OCI-LY1 (cell line): Measurements from ENCODE around the gene MDM1.

Experiments
- H2AFZ ChIP-seq: fragments of 200-600 bp; sonication (generic), shearing (Covaris generic); 2 replicates; pipeline ENCODE4 v1.6.0; 2014; ENCODE audit warnings: antibody characterized with exemption, mild to moderate bottlenecking, low read length
- H3F3A ChIP-seq: fragments of 200-600 bp; sonication (generic), shearing (Covaris generic); 2 replicates; pipeline ENCODE4 v1.6.0; 2014; ENCODE audit warnings: mild to moderate bottlenecking, antibody characterized with exemption, low read length, moderate library complexity; ENCODE audit not compliant: insufficient read depth
- H3K27ac ChIP-seq: fragments of 200-600 bp; sonication (generic); 2 replicates; pipeline ENCODE4 v1.5.1; 2014; ENCODE audit warnings: low read length, mixed run types, mild to moderate bottlenecking, low read depth; ENCODE audit not compliant: poor library complexity, severe bottlenecking
- H3K27me3 ChIP-seq: fragments of 200-600 bp; sonication (generic); 2 replicates; pipeline ENCODE4 v1.6.0; 2014; ENCODE audit warnings: antibody characterized with exemption, mild to moderate bottlenecking, low read length, moderate library complexity; ENCODE audit not compliant: insufficient read depth
- H3K36me3 ChIP-seq: fragments of 200-600 bp; sonication (generic); 2 replicates; pipeline ENCODE4 v1.6.1; 2014; ENCODE audit warnings: mild to moderate bottlenecking, antibody characterized with exemption, low read length, moderate library complexity, mixed read lengths; ENCODE audit not compliant: insufficient read depth
- H3K4me1 ChIP-seq: fragments of 200-600 bp; sonication (generic); 2 replicates; pipeline ENCODE4 v1.5.1; 2014; ENCODE audit warnings: mild to moderate bottlenecking, low read length, moderate library complexity; ENCODE audit not compliant: insufficient read depth, severe bottlenecking
- H3K4me2 ChIP-seq: fragments of 200-600 bp; sonication (generic), shearing (Covaris generic); 2 replicates; pipeline ENCODE4 v1.6.1; 2014; ENCODE audit warnings: low read length
- H3K4me3 ChIP-seq: fragments of 200-600 bp; sonication (generic); 2 replicates; pipeline ENCODE4 v1.5.1; 2014; ENCODE audit warnings: low read length, low read depth, mild to moderate bottlenecking, mixed read lengths; ENCODE audit not compliant: poor library complexity, severe bottlenecking
- H3K79me2 ChIP-seq: fragments of 200-600 bp; shearing (Covaris generic); 2 replicates; pipeline ENCODE4 v1.6.1; 2016; ENCODE audit warnings: mixed run types, low read length, mixed read lengths; ENCODE audit not compliant: insufficient read depth
- H3K9ac ChIP-seq: fragments of 200-600 bp; sonication (generic), shearing (Covaris generic); 2 replicates; pipeline ENCODE4 v1.6.1; 2014; ENCODE audit warnings: mild to moderate bottlenecking, low read length, mixed read lengths
- H3K9me2 ChIP-seq: fragments of 200-600 bp; sonication (generic), shearing (Covaris generic); 2 replicates; pipeline ENCODE4 v1.6.1; 2014; ENCODE audit warnings: low read depth, mild to moderate bottlenecking, low read length, mixed read lengths
- H3K9me3 ChIP-seq: fragments of 200-600 bp; shearing (Covaris generic); 2 replicates; pipeline ENCODE4 v1.6.1; 2014; ENCODE audit warnings: low read length, mixed read lengths
- H4K20me1 ChIP-seq: fragments of 200-600 bp; sonication (generic), shearing (Covaris generic); 2 replicates; pipeline ENCODE4 v1.6.0; 2016; ENCODE audit warnings: mild to moderate bottlenecking, low read length; ENCODE audit not compliant: insufficient read depth
- CTCF ChIP-seq: fragments of 200-600 bp; sonication (generic), shearing (Covaris generic); IDR thresholded peaks from 2 replicates; pipeline ENCODE4 v1.5.1; 2017; ENCODE audit warnings: mild to moderate bottlenecking, antibody characterized with exemption, low read length, moderate library complexity, mixed read lengths
- EZH2 ChIP-seq: fragments of 200-600 bp; sonication (generic), shearing (Covaris generic); IDR thresholded peaks from 2 replicates; pipeline ENCODE4 v1.8.0; 2017; ENCODE audit warnings: borderline replicate concordance, mixed run types, mild to moderate bottlenecking, antibody characterized with exemption, low read length, moderate library complexity, mixed read lengths

Gene MDM1

GRCh38 chr12:68367116-68367515 lies 35.0 kb upstream of the MDM1 start:
- no peaks in the 10 kb centered on the region for H3F3A ChIP-seq
- no peaks in the 10 kb centered on the region for H4K20me1 ChIP-seq
- H3K27ac ChIP-seq, result no peak overlapping the region
- TF ChIP-seq EZH2 (no peak), CTCF (no peak)
- H3K9ac ChIP-seq, result no peak overlapping the region
- no peaks in the 10 kb centered on the region for H3K9me2 ChIP-seq
- H3K4me3 ChIP-seq, result no peak overlapping the region
- H3K36me3 ChIP-seq, result no peaks in the 10 kb centered on the region
- H3K9me3 ChIP-seq, result no peaks in the 10 kb centered on the region
- peaks cover 11% of the 10 kb centered on the region for H3K4me1 ChIP-seq
- H3K27me3 ChIP-seq, result no peaks in the 10 kb centered on the region
- H3K4me2 ChIP-seq, result no peak overlapping the region
- no peak overlapping the region for H2AFZ ChIP-seq
- H3K79me2 ChIP-seq, result no peaks in the 10 kb centered on the region

- Histone ChIP-seq H3K27me3 (no peaks in the 10 kb centered on the region), H3K9ac (no peak overlapping the region; the same call in 1 of the 2 replicates), H3K36me3 (no peaks in the 10 kb centered on the region), H3K27ac (no peak overlapping the region), H3K4me1 (peaks cover 11% of the 10 kb centered on the region), H3K4me2 (peak overlapping the region; percentile 15; the same call in 1 of the 2 replicates), H3K79me2 (no peaks in the 10 kb centered on the region), H3K9me2 (no peaks in the 10 kb centered on the region), H3K9me3 (no peaks in the 10 kb centered on the region), H2AFZ (no peak overlapping the region), H4K20me1 (no peaks in the 10 kb centered on the region), H3K4me3 (peak overlapping the region; percentile 36), H3F3A (no peaks in the 10 kb centered on the region)
- TF ChIP-seq CTCF, result no peak
Measured at GRCh38 chr12:68364893-68365725, 32.9 kb upstream of the MDM1 start.

GRCh38 chr12:68364328-68364727 lies 32.2 kb upstream of the MDM1 start:
- Histone ChIP-seq H3K36me3 (no peaks in the 10 kb centered on the region), H3K4me1 (peaks cover 17% of the 10 kb centered on the region), H3K4me2 (peak overlapping the region; percentile 15; the same call in 1 of the 2 replicates), H3K9me2 (no peaks in the 10 kb centered on the region), H3K9ac (no peak overlapping the region), H3F3A (no peaks in the 10 kb centered on the region), H3K9me3 (no peaks in the 10 kb centered on the region), H3K27me3 (no peaks in the 10 kb centered on the region), H2AFZ (no peak overlapping the region), H3K79me2 (no peaks in the 10 kb centered on the region), H4K20me1 (no peaks in the 10 kb centered on the region), H3K4me3 (no peak overlapping the region), H3K27ac (no peak overlapping the region)
- no peak for TF ChIP-seq EZH2
- no peak for TF ChIP-seq CTCF
